H1 (cell line): ENCODE data around the gene PPIA. TPM values are rescaled to one million over a fixed set of nuclear protein-coding genes. Genes with fewer than 3 reads are reported as not detected.

Experiments used
- CTCF ChIA-PET: fragments of 300-600 bp; sonication (Branson Sonifier 250); formaldehyde crosslinking; loops from one replicate; lab custom pipeline; 2021; ENCODE audit not compliant: partially characterized antibody; lab: Charles Lee
- POLR2A ChIA-PET: fragments of 300-600 bp; sonication (Branson Sonifier 250); formaldehyde crosslinking; loops from one replicate; lab custom pipeline; 2021; ENCODE audit warnings: inconsistent platforms; ENCODE audit not compliant: partially characterized antibody; lab: Charles Lee
- DNase-seq, 2 experiments: peaks; one replicate each; pipeline versions ENCODE4 v3.0.0 to v3.0.0-alpha.2; 2010 to 2022; ENCODE audit warnings: low spot score in 2 of 2, low read depth in 1 of 2, mixed read lengths in 1 of 2
- FAIRE-seq: peaks from 2 replicates; lab custom pipeline; 2011; peaks lifted over from hg19 to GRCh38; lab: Jason Lieb, UNC
- H2AFZ ChIP-seq: 2 replicates; pipeline ENCODE4 v1.8.1; 2012; ENCODE audit warnings: low read length, inconsistent platforms
- H2AK5ac ChIP-seq: 2 replicates; pipeline ENCODE4 v1.6.1; 2013; ENCODE audit warnings: low read depth, low read length
- H2BK120ac ChIP-seq: replicated peaks from 2 replicates; pipeline ENCODE3; 2013; ENCODE audit warnings: low read depth, low read length, inconsistent platforms
- H2BK12ac ChIP-seq: 2 replicates; pipeline ENCODE4 v1.6.1; 2013; ENCODE audit warnings: low read depth, low read length
- H2BK15ac ChIP-seq: 2 replicates; pipeline ENCODE4 v1.6.1; 2013; ENCODE audit warnings: low read length
- H2BK20ac ChIP-seq: 2 replicates; pipeline ENCODE4 v1.6.1; 2013; ENCODE audit warnings: low read length
- H2BK5ac ChIP-seq: 2 replicates; pipeline ENCODE4 v1.6.1; 2013; ENCODE audit warnings: low read depth, low read length
- H3K14ac ChIP-seq: 2 replicates; pipeline ENCODE4 v1.6.1; 2013; ENCODE audit warnings: inconsistent platforms; ENCODE audit not compliant: insufficient read length
- H3K18ac ChIP-seq: 2 replicates; pipeline ENCODE4 v1.6.1; 2013; ENCODE audit warnings: low read length; ENCODE audit errors: extremely low read depth
- H3K23ac ChIP-seq: 2 replicates; pipeline ENCODE4 v1.6.1; 2013; ENCODE audit warnings: inconsistent platforms; ENCODE audit not compliant: insufficient read length
- H3K23me2 ChIP-seq: 2 replicates; pipeline ENCODE4 v1.6.1; 2013; ENCODE audit warnings: low read depth, low read length
- H3K27ac ChIP-seq: 2 replicates; pipeline ENCODE4 v1.6.1; 2011; ENCODE audit warnings: low read depth, low read length, inconsistent platforms
- H3K27me3 ChIP-seq, 4 experiments: replicated peaks in 1 of 4; 1 replicate in 1 of 4; 2 replicates in 3 of 4; pipeline versions ENCODE4 v1.6.1 to v1.8.1; 2011 to 2013; ENCODE audit warnings: low read length in 3 of 4, mild to moderate bottlenecking in 3 of 4, inconsistent platforms in 2 of 4, mixed read lengths in 2 of 4, moderate library complexity in 1 of 4; ENCODE audit not compliant: control insufficient read depth in 3 of 4, insufficient read depth in 3 of 4; ENCODE audit errors: extremely low read depth in 1 of 4
- H3K36me3 ChIP-seq, 4 experiments: 2 replicates each; pipeline versions ENCODE4 v1.6.1 to v1.8.1; 2011 to 2013; ENCODE audit warnings: mild to moderate bottlenecking in 4 of 4, low read length in 3 of 4, moderate library complexity in 2 of 4, control low read depth in 1 of 4, inconsistent platforms in 1 of 4; ENCODE audit not compliant: insufficient read depth in 4 of 4, control insufficient read depth in 2 of 4
- H3K4ac ChIP-seq: replicated peaks from 2 replicates; pipeline ENCODE3; 2013; ENCODE audit warnings: low read length, low read depth, mixed read lengths, inconsistent platforms; ENCODE audit not compliant: insufficient read length
- H3K4me1 ChIP-seq, 4 experiments: replicated peaks in 1 of 4; 1 replicate in 1 of 4; 2 replicates in 3 of 4; pipeline versions ENCODE4 v1.6.1 to v1.8.1; 2011 to 2013; ENCODE audit warnings: low read length in 3 of 4, inconsistent platforms in 2 of 4, mixed read lengths in 1 of 4; ENCODE audit not compliant: insufficient read depth in 4 of 4, control insufficient read depth in 3 of 4
- H3K4me2 ChIP-seq, 2 experiments: 2 replicates each; pipeline versions ENCODE4 v1.6.1 to v1.8.1; 2011 to 2013; ENCODE audit warnings: low read depth in 2 of 2, low read length in 2 of 2, control low read depth in 1 of 2, inconsistent platforms in 1 of 2, mild to moderate bottlenecking in 1 of 2; ENCODE audit not compliant: insufficient read depth in 1 of 2
- H3K4me3 ChIP-seq, 4 experiments: fragments of 200-600, 300-600 bp in 1 of 4; sonication (generic), shearing (Covaris generic), sonication (Bioruptor Twin) in 1 of 4; 2 replicates each; pipeline versions ENCODE4 v1.5.1 to v1.8.1; 2011 to 2016; ENCODE audit warnings: low read length in 4 of 4, low read depth in 3 of 4, control low read depth in 2 of 4, inconsistent platforms in 2 of 4, mild to moderate bottlenecking in 2 of 4, mixed read lengths in 1 of 4, moderate library complexity in 1 of 4; ENCODE audit not compliant: insufficient read depth in 2 of 4; ENCODE audit errors: extremely low read depth in 1 of 4
- H3K56ac ChIP-seq: replicated peaks from 2 replicates; pipeline ENCODE3; 2013; ENCODE audit warnings: low read depth, mild to moderate bottlenecking, mixed read lengths, low read length, inconsistent platforms; ENCODE audit not compliant: insufficient read length
- H3K79me1 ChIP-seq: 2 replicates; pipeline ENCODE4 v1.6.1; 2013; ENCODE audit warnings: low read depth, low read length, control low read depth
- H3K79me2 ChIP-seq, 2 experiments: 2 replicates each; pipeline versions ENCODE4 v1.6.1 to v1.8.1; 2012 to 2013; ENCODE audit warnings: low read length in 2 of 2, mild to moderate bottlenecking in 2 of 2, inconsistent platforms in 1 of 2; ENCODE audit not compliant: insufficient read depth in 2 of 2, control insufficient read depth in 1 of 2
- H3K9ac ChIP-seq, 4 experiments: replicated peaks in 1 of 4; 1 replicate in 1 of 4; 2 replicates in 3 of 4; pipeline versions ENCODE4 v1.6.1 to v1.8.1; 2011 to 2013; ENCODE audit warnings: low read depth in 3 of 4, low read length in 3 of 4, control low read depth in 2 of 4, mild to moderate bottlenecking in 2 of 4, moderate library complexity in 2 of 4, inconsistent platforms in 1 of 4; ENCODE audit errors: extremely low read depth in 1 of 4
- H3K9me3 ChIP-seq, 2 experiments: 2 replicates each; pipeline versions ENCODE4 v1.6.1 to v1.8.1; 2012 to 2013; ENCODE audit warnings: mild to moderate bottlenecking in 2 of 2, moderate library complexity in 2 of 2, control low read depth in 1 of 2, inconsistent platforms in 1 of 2, low read depth in 1 of 2, low read length in 1 of 2, mixed read lengths in 1 of 2; ENCODE audit not compliant: insufficient read depth in 2 of 2
- H4K20me1 ChIP-seq, 2 experiments: replicated peaks in 1 of 2; 2 replicates each; pipeline versions ENCODE3 to v1.8.1; 2011 to 2013; ENCODE audit warnings: inconsistent platforms in 2 of 2, low read length in 2 of 2, mild to moderate bottlenecking in 1 of 2; ENCODE audit not compliant: insufficient read depth in 2 of 2, control insufficient read depth in 1 of 2
- H4K5ac ChIP-seq: 2 replicates; pipeline ENCODE4 v1.6.1; 2013; ENCODE audit warnings: low read length, low read depth, mixed read lengths, inconsistent platforms; ENCODE audit not compliant: insufficient read length
- H4K8ac ChIP-seq: 2 replicates; pipeline ENCODE4 v1.8.0; 2013; ENCODE audit warnings: mild to moderate bottlenecking, moderate library complexity, low read length, inconsistent platforms; ENCODE audit not compliant: insufficient read depth; ENCODE audit errors: extremely low read depth
- H4K91ac ChIP-seq: replicated peaks from 2 replicates; pipeline ENCODE3; 2013; ENCODE audit warnings: low read length, mixed read lengths, inconsistent platforms; ENCODE audit not compliant: insufficient read length
- EZH2 ChIP-seq: fragments of 200-600 bp; sonication (generic); IDR thresholded peaks from 2 replicates; pipeline ENCODE4 v1.7.1; 2012; ENCODE audit warnings: low read depth, mild to moderate bottlenecking, moderate library complexity, low read length, inconsistent platforms; ENCODE audit not compliant: severe bottlenecking
- HDAC6 ChIP-seq: IDR thresholded peaks from one replicate; pipeline ENCODE4 v1.7.1; 2012; ENCODE audit warnings: low read depth, mild to moderate bottlenecking, inconsistent platforms, low read length, moderate library complexity
- JUND ChIP-seq: IDR thresholded peaks from 2 replicates; pipeline ENCODE4 v1.6.1; 2011; ENCODE audit warnings: mild to moderate bottlenecking, improper control_type of control experiment, low read length
- SP2 ChIP-seq: IDR thresholded peaks from 2 replicates; pipeline ENCODE4 v1.6.1; 2012; ENCODE audit warnings: mild to moderate bottlenecking, low read length, inconsistent platforms
- TAF1 ChIP-seq: IDR thresholded peaks from 2 replicates; pipeline ENCODE4 v1.6.1; 2011; ENCODE audit warnings: mild to moderate bottlenecking, low read depth, low read length
- TAF7 ChIP-seq: optimal IDR thresholded peaks from 2 replicates; pipeline ENCODE3; 2011; ENCODE audit warnings: low read depth, mild to moderate bottlenecking, inconsistent platforms, low read length, moderate library complexity, borderline replicate concordance
- TCF12 ChIP-seq: IDR thresholded peaks from 2 replicates; pipeline ENCODE4 v1.6.1; 2011; ENCODE audit warnings: low read depth, mild to moderate bottlenecking, low read length
- TEAD4 ChIP-seq: IDR thresholded peaks from 2 replicates; pipeline ENCODE4 v1.6.1; 2012; ENCODE audit warnings: low read depth, low read length, inconsistent platforms, mixed read lengths
- ZNF274 ChIP-seq: IDR thresholded peaks from 2 replicates; pipeline ENCODE4 v1.7.0; 2012; ENCODE audit warnings: low read length, borderline replicate concordance; ENCODE audit errors: extremely low read depth
- WGBS, 2 experiments: shearing (Covaris generic) in 1 of 2; methylation state at CpG; one replicate each; pipeline versions ENCODE4 v1.1.6 to v1.1.7; 2013 to 2015; ENCODE audit warnings: low lambda C conversion rate in 2 of 2, mixed read lengths in 2 of 2, inconsistent platforms in 1 of 2, low coverage in 1 of 2, missing lambda C conversion rate in 1 of 2; ENCODE audit not compliant: insufficient replicate concordance in 2 of 2, insufficient coverage in 1 of 2, insufficient read length in 1 of 2; ENCODE audit errors: extremely low coverage in 1 of 2, missing lambda C conversion rate in 1 of 2; 5-methylcytosine and 5-hydroxymethylcytosine counted together
- polyA plus RNA-seq, 7 experiments: library from polyadenylated mRNA; depleted of rRNA in 3 of 7; stranded (reverse) in 5 of 7; unstranded in 2 of 7; fragments of >200 nt in 5 of 7; fragments of 200-250 nt in 2 of 7; gene quantifications; 1 replicate in 5 of 7; 2 replicates in 1 of 7; 4 replicates in 1 of 7; pipeline versions ENCODE4 v1.2.1 to v1.2.3, GENCODE V29; 2011 to 2013; ENCODE audit warnings: missing spikeins in 2 of 7, mixed read lengths in 2 of 7
- total RNA-seq: library from RNA; stranded (reverse); fragmentation: NEBNext Ultra II Directional; extraction: Animal tissue kit (Norgen Biotek cat#: 25700); gene quantifications from 2 replicates; pipeline ENCODE4 v1.2.1, GENCODE V29; 2021
- TF ChIP-seq, protein P1 (sequence below): IDR thresholded peaks from 2 replicates; pipeline ENCODE4 v1.6.1; 2012; ENCODE audit warnings: inconsistent platforms
- TF ChIP-seq, protein P2 (sequence below), 3 experiments: IDR thresholded peaks; 1 replicate in 2 of 3; 2 replicates in 1 of 3; pipeline versions ENCODE4 v1.5.1 to v1.6.1; 2011; ENCODE audit warnings: low read length in 3 of 3, mild to moderate bottlenecking in 3 of 3, inconsistent platforms in 2 of 3, low read depth in 1 of 3, moderate library complexity in 1 of 3; ENCODE audit not compliant: insufficient read depth in 1 of 3; ENCODE audit errors: control extremely low read depth in 1 of 3

The PPIA gene
- total and polyA plus RNA-seq, 2 of the 8 experiments (the other 6 are each of a cell fraction or from before 2014, with no cell fraction given): 2,865 to 5,394 TPM

DNA sequence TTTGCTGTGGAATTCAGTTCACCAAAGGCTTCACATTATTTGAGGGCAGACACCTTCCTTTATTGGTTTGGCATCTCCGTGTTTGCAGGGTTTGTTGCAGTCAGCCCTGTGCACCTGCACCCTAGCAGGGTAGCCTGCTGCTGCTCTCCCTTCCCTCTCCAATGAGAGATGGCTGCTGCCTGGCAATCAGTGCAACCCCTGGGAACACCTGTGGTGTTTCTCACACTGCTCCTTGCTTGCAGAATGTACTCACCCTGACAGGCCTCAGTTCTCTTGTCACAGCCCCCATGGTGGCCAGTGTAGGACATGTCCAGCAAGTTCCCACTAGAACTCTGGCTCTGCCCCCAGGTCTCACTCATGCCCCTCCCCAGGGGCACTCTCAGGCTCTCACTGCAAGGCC is 12.1 kb upstream of the PPIA start:
- Histone ChIP-seq H3K4me1 (peaks cover 0 to 4% (median 0%) of the 10 kb centered on the region in 4 experiments; a peak in 3 of 7 replicates), H2BK20ac (no peak overlapping the region), H2BK15ac (no peak overlapping the region), H2BK5ac (no peak overlapping the region), H3K9ac (no peak overlapping the region), H3K27me3 (no peaks in the 10 kb centered on the region), H4K20me1 (no peaks in the 10 kb centered on the region), H3K9me3 (peaks cover 3 to 4% of the 10 kb centered on the region in 2 experiments; a peak in 2 of 4 replicates), H3K23ac (no peak overlapping the region), H4K8ac (no peak overlapping the region), H3K4me3 (no peak overlapping the region), H3K79me1 (no peaks in the 10 kb centered on the region), H2BK12ac (no peak overlapping the region), H4K5ac (no peak overlapping the region), H2BK120ac (no peak overlapping the region), H2AK5ac (no peak overlapping the region), H3K56ac (no peak overlapping the region), H3K27ac (no peak overlapping the region), H4K91ac (no peak overlapping the region), H3K79me2 (no peaks in the 10 kb centered on the region), H3K4ac (no peak overlapping the region), H3K23me2 (no peaks in the 10 kb centered on the region), H3K18ac (no peak overlapping the region), H2AFZ (no peak overlapping the region), H3K4me2 (no peak overlapping the region), H3K36me3 (no peaks in the 10 kb centered on the region), H3K14ac (no peak overlapping the region)
- 82% methylated on average over 1 of the region's 1 CpG; no CpG with 5 or more reads in 1 of the 2 experiments for WGBS, 2 experiments
- DNase-seq: no peak
- POLR2A ChIA-PET: interaction anchor here (0.6 to 1.0 kb wide), 3 partner anchors 11 to 116 kb away, joined by 3 to 6 read pairs (median 4); no protein-coding TSS in a partner anchor
- TF ChIP-seq TAF7: no peak
- no peak for TF ChIP-seq EZH2
- TF ChIP-seq SP2: no peak
- TF ChIP-seq HDAC6: no peak
- TF ChIP-seq ZNF274: no peak
- no peak for TF ChIP-seq JUND
- TF ChIP-seq, protein P1, sequence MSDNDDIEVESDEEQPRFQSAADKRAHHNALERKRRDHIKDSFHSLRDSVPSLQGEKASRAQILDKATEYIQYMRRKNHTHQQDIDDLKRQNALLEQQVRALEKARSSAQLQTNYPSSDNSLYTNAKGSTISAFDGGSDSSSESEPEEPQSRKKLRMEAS: no peak
- TF ChIP-seq TEAD4: no peak
- no peak for TF ChIP-seq TAF1
- TF ChIP-seq, protein P2, sequence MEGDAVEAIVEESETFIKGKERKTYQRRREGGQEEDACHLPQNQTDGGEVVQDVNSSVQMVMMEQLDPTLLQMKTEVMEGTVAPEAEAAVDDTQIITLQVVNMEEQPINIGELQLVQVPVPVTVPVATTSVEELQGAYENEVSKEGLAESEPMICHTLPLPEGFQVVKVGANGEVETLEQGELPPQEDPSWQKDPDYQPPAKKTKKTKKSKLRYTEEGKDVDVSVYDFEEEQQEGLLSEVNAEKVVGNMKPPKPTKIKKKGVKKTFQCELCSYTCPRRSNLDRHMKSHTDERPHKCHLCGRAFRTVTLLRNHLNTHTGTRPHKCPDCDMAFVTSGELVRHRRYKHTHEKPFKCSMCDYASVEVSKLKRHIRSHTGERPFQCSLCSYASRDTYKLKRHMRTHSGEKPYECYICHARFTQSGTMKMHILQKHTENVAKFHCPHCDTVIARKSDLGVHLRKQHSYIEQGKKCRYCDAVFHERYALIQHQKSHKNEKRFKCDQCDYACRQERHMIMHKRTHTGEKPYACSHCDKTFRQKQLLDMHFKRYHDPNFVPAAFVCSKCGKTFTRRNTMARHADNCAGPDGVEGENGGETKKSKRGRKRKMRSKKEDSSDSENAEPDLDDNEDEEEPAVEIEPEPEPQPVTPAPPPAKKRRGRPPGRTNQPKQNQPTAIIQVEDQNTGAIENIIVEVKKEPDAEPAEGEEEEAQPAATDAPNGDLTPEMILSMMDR (IDR thresholded peaks at IDR 0.05; ENCODE audit: control extremely low read depth in 1 of 3, insufficient read depth in 1 of 3, low read depth in 1 of 3, low read length in 3 of 3): no peak
- TF ChIP-seq TCF12: no peak
- no peak for FAIRE-seq
- CTCF ChIA-PET: interaction anchor here (0.6 kb wide), 1 partner anchor 176 kb away, joined by 4 read pairs; no protein-coding TSS in a partner anchor
